DND-41 (cell line): ENCODE results near the gene IGSF9.

ENCODE experiments used
- CTCF ChIP-seq: IDR thresholded peaks from 2 replicates; pipeline ENCODE4 v1.5.1; 2012; ENCODE audit warnings: borderline replicate concordance, low read length, moderate library complexity, mild to moderate bottlenecking; ENCODE audit not compliant: poor library complexity, severe bottlenecking; ENCODE audit errors: extremely low read depth
- EZH2 ChIP-seq: IDR thresholded peaks from 3 replicates; pipeline ENCODE4 v1.6.1; 2012; ENCODE audit warnings: borderline replicate concordance, low read depth, mild to moderate bottlenecking, moderate library complexity, low read length, inconsistent platforms; ENCODE audit not compliant: severe bottlenecking

- TF ChIP-seq EZH2, result no peak
- TF ChIP-seq CTCF, result no peak
Observed at GRCh38 chr1:159906960-159907359, 38.5 kb downstream of the IGSF9 start.
